Fibroblast of gingiva (primary cell): ENCODE results near the gene MITF.
"Not testable (repeated sequence)": the region's sequence is repeated elsewhere in the genome, so short reads cannot be mapped to it uniquely, and the experiment has no call there.

Experiments used
- DNase-seq: peaks from one replicate; pipeline ENCODE4 v3.0.0-alpha.2; 2011; ENCODE audit warnings: low read depth

MITF gene

GRCh38 chr3:69787436-69788168 lies 48.3 kb downstream of the MITF start:
- DNase-seq = peak; percentile 75

- peak; percentile 96 for DNase-seq
Measured at GRCh38 chr3:69791106-69791505, 51.8 kb downstream of the MITF start.

GRCh38 chr3:69791919-69792399 lies 52.7 kb downstream of the MITF start:
- peak; percentile 54 for DNase-seq

- DNase-seq = not testable (repeated sequence)
Measured at GRCh38 chr3:69796126-69796525, 56.9 kb downstream of the MITF start.

- DNase-seq = peak; percentile 50
Measured at GRCh38 chr3:69803681-69804270, 64.5 kb downstream of the MITF start.

- DNase-seq = no peak
Measured at GRCh38 chr3:69805491-69805890, 66.2 kb downstream of the MITF start.

- peak; percentile 64 for DNase-seq
Measured at GRCh38 chr3:69806735-69807438, 67.6 kb downstream of the MITF start.

GRCh38 chr3:69807674-69808073 lies 68.4 kb downstream of the MITF start:
- DNase-seq = no peak

- DNase-seq = peak; percentile 58
Measured at GRCh38 chr3:69809076-69809835, 70.0 kb downstream of the MITF start.

- DNase-seq = no peak
Measured at GRCh38 chr3:69811452-69812401, 72.5 kb downstream of the MITF start.

- DNase-seq = no peak
Measured at GRCh38 chr3:69815970-69816369, 76.7 kb downstream of the MITF start.

GRCh38 chr3:69817988-69818387 lies 78.7 kb downstream of the MITF start:
- no peak for DNase-seq

- peak; percentile 23 for DNase-seq
Measured at GRCh38 chr3:69819282-69819681, 80.0 kb downstream of the MITF start.

GRCh38 chr3:69821133-69821532 lies 81.9 kb downstream of the MITF start:
- no peak for DNase-seq

- DNase-seq = no peak
Measured at GRCh38 chr3:69823743-69824142, 84.5 kb downstream of the MITF start.

GRCh38 chr3:69825446-69825845 lies 86.2 kb downstream of the MITF start:
- no peak for DNase-seq

GRCh38 chr3:69827127-69827526 lies 87.9 kb downstream of the MITF start:
- no peak for DNase-seq

- DNase-seq = no peak
Measured at GRCh38 chr3:69828817-69829216, 89.6 kb downstream of the MITF start.

GRCh38 chr3:69830147-69830546 lies 90.9 kb downstream of the MITF start:
- no peak for DNase-seq

- no peak for DNase-seq
Measured at GRCh38 chr3:69831737-69832136, 92.5 kb downstream of the MITF start.

- DNase-seq = no peak
Measured at GRCh38 chr3:69833591-69833990, 94.3 kb downstream of the MITF start.
